Fibroblast of lung (primary cell): Measurements from ENCODE around the gene GTPBP2.
"Not testable (repeated sequence)": the region's sequence is repeated elsewhere in the genome, so short reads cannot be mapped to it uniquely, and the experiment has no call there.

Experiments used
- CTCF ChIP-seq, 2 donors: IDR thresholded peaks in 1 of 2; conservative IDR thresholded peaks in 1 of 2; 1 replicate in 1 of 2; 2 replicates in 1 of 2; pipeline ENCODE4 v1.5.1; 2011 to 2012; ENCODE audit warnings: low read length in 2 of 2, control low read depth in 1 of 2, inconsistent platforms in 1 of 2, low read depth in 1 of 2, mild to moderate bottlenecking in 1 of 2
- EZH2 ChIP-seq: IDR thresholded peaks from 2 replicates; pipeline ENCODE4 v1.5.1; 2012; ENCODE audit warnings: low read length, control low read depth, mild to moderate bottlenecking; ENCODE audit errors: missing control alignments

DNA sequence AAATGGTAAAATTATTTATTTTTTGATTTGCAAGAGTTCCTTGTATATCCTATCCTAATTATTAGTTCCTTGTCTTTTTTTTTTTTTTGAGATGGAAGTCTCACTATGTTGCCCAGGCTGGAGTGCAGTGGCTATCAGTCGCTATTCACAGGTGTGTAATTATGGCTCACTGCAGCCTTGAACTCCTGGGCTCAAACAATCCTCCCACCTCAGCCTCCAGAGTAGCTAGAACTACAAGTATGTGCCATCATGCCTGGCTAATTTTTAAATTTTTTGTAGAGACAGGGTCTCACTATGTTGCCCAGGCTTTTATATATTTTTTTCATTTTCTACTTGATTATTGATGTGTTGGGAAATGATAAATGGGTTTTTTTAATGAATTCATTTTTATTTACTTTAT, 39.5 kb downstream of the GTPBP2 start:
- not testable (repeated sequence) for TF ChIP-seq CTCF (conservative IDR thresholded peaks at IDR 0.05 in 1 of 2, IDR thresholded peaks at IDR 0.05 in 1 of 2; ENCODE audit: low read depth in 1 of 2, low read length in 2 of 2); EZH2
